Liver (tissue), 9 donors: ENCODE data around the gene NFKB2. TPM values are rescaled to one million over a fixed set of nuclear protein-coding genes. Genes with fewer than 3 reads are reported as not detected.

ENCODE experiments used
- DNase-seq: peaks from one replicate; pipeline ENCODE4 v3.0.0-alpha.2; 2017; ENCODE audit warnings: low spot score
- H3K27ac ChIP-seq, 2 donors: one replicate each; pipeline ENCODE4 v1.7.0; 2013; ENCODE audit warnings: inconsistent platforms in 2 of 2, low read length in 2 of 2, control low read depth in 1 of 2, low read depth in 1 of 2, mild to moderate bottlenecking in 1 of 2
- H3K27me3 ChIP-seq, 4 donors: one replicate each; pipeline versions ENCODE4 v1.6.1 to v1.7.0; 2013; ENCODE audit warnings: low read length in 3 of 4, inconsistent platforms in 1 of 4, mild to moderate bottlenecking in 1 of 4, moderate library complexity in 1 of 4; ENCODE audit not compliant: control insufficient read depth in 4 of 4, insufficient read depth in 4 of 4
- H3K36me3 ChIP-seq, 4 donors: one replicate each; pipeline versions ENCODE4 v1.6.1 to v1.7.0; 2013; ENCODE audit warnings: low read length in 3 of 4, mild to moderate bottlenecking in 3 of 4, low read depth in 1 of 4, moderate library complexity in 1 of 4; ENCODE audit not compliant: control insufficient read depth in 4 of 4, insufficient read depth in 3 of 4
- H3K4me1 ChIP-seq, 4 donors: one replicate each; pipeline versions ENCODE4 v1.6.1 to v1.7.0; 2013; ENCODE audit warnings: low read length in 3 of 4, mild to moderate bottlenecking in 3 of 4, moderate library complexity in 1 of 4; ENCODE audit not compliant: control insufficient read depth in 4 of 4, insufficient read depth in 4 of 4
- H3K4me3 ChIP-seq, 3 donors: one replicate each; pipeline versions ENCODE4 v1.6.1 to v1.7.0; 2013; ENCODE audit warnings: low read length in 3 of 3, control low read depth in 1 of 3, low read depth in 1 of 3, mild to moderate bottlenecking in 1 of 3
- H3K9ac ChIP-seq, 2 donors: one replicate each; pipeline ENCODE4 v1.7.0; 2013; ENCODE audit warnings: low read length in 2 of 2, mild to moderate bottlenecking in 2 of 2, moderate library complexity in 2 of 2, control low read depth in 1 of 2, low read depth in 1 of 2
- H3K9me3 ChIP-seq, 4 donors: one replicate each; pipeline versions ENCODE4 v1.6.1 to v1.7.0; 2013; ENCODE audit warnings: low read length in 3 of 4; ENCODE audit not compliant: control insufficient read depth in 4 of 4
- ATF3 ChIP-seq: IDR thresholded peaks from 2 replicates; pipeline ENCODE4 v1.6.1; 2016; ENCODE audit warnings: antibody characterized with exemption
- CTCF ChIP-seq: fragments of 150-350 bp; IDR thresholded peaks from 2 replicates; pipeline ENCODE4 v1.5.1; 2017; ENCODE audit warnings: improper control_type of control experiment, low read depth, low read length; ENCODE audit not compliant: missing input control
- EGR1 ChIP-seq, 2 donors: IDR thresholded peaks; 2 replicates each; pipeline ENCODE4 v1.6.1; 2016 to 2018; ENCODE audit warnings: antibody characterized with exemption in 2 of 2, low read depth in 2 of 2
- FOXA1 ChIP-seq: IDR thresholded peaks from 2 replicates; pipeline ENCODE4 v1.6.1; 2016; ENCODE audit warnings: antibody characterized with exemption
- HNF4A ChIP-seq, 2 donors: conservative IDR thresholded peaks; 2 replicates each; pipeline ENCODE4 v1.6.1; 2016; ENCODE audit warnings: antibody characterized with exemption in 2 of 2, mild to moderate bottlenecking in 2 of 2
- HNF4G ChIP-seq: IDR thresholded peaks from 2 replicates; pipeline ENCODE4 v1.6.1; 2016; ENCODE audit warnings: antibody characterized with exemption
- JUND ChIP-seq, 2 donors: IDR thresholded peaks; 2 replicates each; pipeline ENCODE4 v1.6.1; 2016; ENCODE audit warnings: antibody characterized with exemption in 2 of 2
- MAX ChIP-seq: IDR thresholded peaks from 2 replicates; pipeline ENCODE4 v1.6.1; 2016; ENCODE audit warnings: antibody characterized with exemption
- NR2F2 ChIP-seq: IDR thresholded peaks from 2 replicates; pipeline ENCODE4 v1.6.1; 2016; ENCODE audit warnings: antibody characterized with exemption
- RAD21 ChIP-seq, 2 donors: IDR thresholded peaks; 2 replicates each; pipeline ENCODE4 v1.6.1; 2016; ENCODE audit warnings: antibody characterized with exemption in 2 of 2, mild to moderate bottlenecking in 2 of 2
- REST ChIP-seq: IDR thresholded peaks from 2 replicates; pipeline ENCODE4 v1.6.1; 2016; ENCODE audit warnings: antibody characterized with exemption, mild to moderate bottlenecking
- RXRA ChIP-seq, 2 donors: IDR thresholded peaks; 2 replicates each; pipeline ENCODE4 v1.6.1; 2017 to 2018; ENCODE audit warnings: antibody characterized with exemption in 2 of 2, mild to moderate bottlenecking in 1 of 2
- SP1 ChIP-seq: IDR thresholded peaks from 2 replicates; pipeline ENCODE4 v1.6.1; 2018; ENCODE audit warnings: antibody characterized with exemption, mild to moderate bottlenecking
- ZBTB33 ChIP-seq: IDR thresholded peaks from 2 replicates; pipeline ENCODE4 v1.6.1; 2016; ENCODE audit warnings: antibody characterized with exemption
- WGBS: extraction: QIAGEN DNeasy Blood & Tissue Kit; methylation state at CpG from one replicate; pipeline ENCODE4 v1.1.7; 2013; 5-methylcytosine and 5-hydroxymethylcytosine counted together
- polyA plus RNA-seq, 2 donors: library from polyadenylated mRNA; stranded (reverse) in 1 of 2; unstranded in 1 of 2; fragments of 200-250 nt in 1 of 2; fragments of >200 nt in 1 of 2; fragmentation: Nextera tagmentation in 1 of 2; extraction: Ambion mirVana in 1 of 2; gene quantifications; one replicate each; pipeline versions ENCODE4 v1.2.1 to v1.2.3, GENCODE V29; 2013 to 2015
- total RNA-seq, 2 donors: library from RNA; depleted of rRNA; stranded (reverse); fragments of >200 nt; gene quantifications; one replicate each; pipeline ENCODE4 v1.2.3, GENCODE V29; 2014
- donor health status: healthy.
- donor health status: healthy.
- donor health status: healthy.
- donor health status: healthy.
- donor health status: healthy.

The NFKB2 gene
- total and polyA plus RNA-seq, 4 donors, result 1.8 to 8.5 (median 7.1) TPM

- no peak for DNase-seq
- TF ChIP-seq ATF3 (no peak), ZBTB33 (no peak), JUND (IDR thresholded peaks at IDR 0.05) (no peak), RXRA (IDR thresholded peaks at IDR 0.05) (no peak), FOXA1 (no peak), HNF4G (no peak), REST (no peak), HNF4A (conservative IDR thresholded peaks at IDR 0.05) (no peak), EGR1 (IDR thresholded peaks at IDR 0.05; ENCODE audit: low read depth in 2 of 2) (no peak), SP1 (no peak), RAD21 (IDR thresholded peaks at IDR 0.05) (no peak), CTCF (no peak), MAX (no peak), NR2F2 (no peak)
- Histone ChIP-seq H3K9me3 (no peaks in the 10 kb centered on the region), H3K9ac (peak overlapping the region; percentile 50 to 92), H3K27ac (peak overlapping the region; percentile 80 to 81), H3K4me3 (peak overlapping the region; percentile 50 to 99 (median 99)), H3K36me3 (peaks cover 0 to under 1% (median 0%) of the 10 kb centered on the region in 4 donors), H3K27me3 (no peaks in the 10 kb centered on the region), H3K4me1 (peaks cover 4 to 27% (median 16%) of the 10 kb centered on the region in 4 donors)
- WGBS, result under 1% methylated on average over 11 of the region's 11 CpGs
Measured at GRCh38 chr10:102450124-102450373, 54.5 kb downstream of the NFKB2 start.

GRCh38 chr10:102450374-102451104, 55.0 kb downstream of the NFKB2 start:
- peak; percentile 77 for DNase-seq
- peak overlapping the region; percentile 50 to 99 (median 99) for H3K4me3 ChIP-seq
- under 1% methylated on average over 104 of the region's 104 CpGs for WGBS
- H3K27ac ChIP-seq, result peak overlapping the region; percentile 81
- H3K9me3 ChIP-seq, result no peaks in the 10 kb centered on the region
- H3K36me3 ChIP-seq, result peaks cover 0 to 4% (median 1%) of the 10 kb centered on the region in 4 donors
- peak; percentile 7 for TF ChIP-seq REST
- TF ChIP-seq FOXA1, result no peak
- peak overlapping the region; percentile 50 to 92 for H3K9ac ChIP-seq
- no peaks in the 10 kb centered on the region for H3K27me3 ChIP-seq
- peaks cover 4 to 27% (median 16%) of the 10 kb centered on the region in 4 donors for H3K4me1 ChIP-seq
